Measurements from ENCODE around the gene HOXB3. TPM values are rescaled to one million over a fixed set of nuclear protein-coding genes. Genes with fewer than 3 reads are reported as not detected.

Gene HOXB3
- total and polyA plus RNA-seq, 7 donors = 6.2 to 64.3 (median 25.3) TPM

GRCh38 chr17:48608494-48608834, 18.4 kb upstream of the HOXB3 start:
- intact Hi-C loops (cut with DNase I) = no loop called here
- WGBS, 2 donors = 100% methylated on average over 1 of the region's 1 CpG
- H3K4me1 ChIP-seq = peaks cover 0 to 47% (median 36%) of the 10 kb centered on the region in 4 donors
- H3K4me3 ChIP-seq = no peak overlapping the region
- peaks cover 0 to 34% (median 7%) of the 10 kb centered on the region in 4 donors for H3K36me3 ChIP-seq
- TF ChIP-seq EP300 (IDR thresholded peaks at IDR 0.05) (no peak), POLR2AphosphoS5 (IDR thresholded peaks at IDR 0.05) (no peak), POLR2A (IDR thresholded peaks at IDR 0.05) (no peak)
- TF ChIP-seq, protein P1, sequence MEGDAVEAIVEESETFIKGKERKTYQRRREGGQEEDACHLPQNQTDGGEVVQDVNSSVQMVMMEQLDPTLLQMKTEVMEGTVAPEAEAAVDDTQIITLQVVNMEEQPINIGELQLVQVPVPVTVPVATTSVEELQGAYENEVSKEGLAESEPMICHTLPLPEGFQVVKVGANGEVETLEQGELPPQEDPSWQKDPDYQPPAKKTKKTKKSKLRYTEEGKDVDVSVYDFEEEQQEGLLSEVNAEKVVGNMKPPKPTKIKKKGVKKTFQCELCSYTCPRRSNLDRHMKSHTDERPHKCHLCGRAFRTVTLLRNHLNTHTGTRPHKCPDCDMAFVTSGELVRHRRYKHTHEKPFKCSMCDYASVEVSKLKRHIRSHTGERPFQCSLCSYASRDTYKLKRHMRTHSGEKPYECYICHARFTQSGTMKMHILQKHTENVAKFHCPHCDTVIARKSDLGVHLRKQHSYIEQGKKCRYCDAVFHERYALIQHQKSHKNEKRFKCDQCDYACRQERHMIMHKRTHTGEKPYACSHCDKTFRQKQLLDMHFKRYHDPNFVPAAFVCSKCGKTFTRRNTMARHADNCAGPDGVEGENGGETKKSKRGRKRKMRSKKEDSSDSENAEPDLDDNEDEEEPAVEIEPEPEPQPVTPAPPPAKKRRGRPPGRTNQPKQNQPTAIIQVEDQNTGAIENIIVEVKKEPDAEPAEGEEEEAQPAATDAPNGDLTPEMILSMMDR (IDR thresholded peaks at IDR 0.05) = no peak
- H3K27me3 ChIP-seq = peaks cover 21 to 50% (median 23%) of the 10 kb centered on the region in 3 donors
- DNase-seq = no peak
- no peaks in the 10 kb centered on the region for H3K9me3 ChIP-seq
- no peak overlapping the region for H3K27ac ChIP-seq

DNA sequence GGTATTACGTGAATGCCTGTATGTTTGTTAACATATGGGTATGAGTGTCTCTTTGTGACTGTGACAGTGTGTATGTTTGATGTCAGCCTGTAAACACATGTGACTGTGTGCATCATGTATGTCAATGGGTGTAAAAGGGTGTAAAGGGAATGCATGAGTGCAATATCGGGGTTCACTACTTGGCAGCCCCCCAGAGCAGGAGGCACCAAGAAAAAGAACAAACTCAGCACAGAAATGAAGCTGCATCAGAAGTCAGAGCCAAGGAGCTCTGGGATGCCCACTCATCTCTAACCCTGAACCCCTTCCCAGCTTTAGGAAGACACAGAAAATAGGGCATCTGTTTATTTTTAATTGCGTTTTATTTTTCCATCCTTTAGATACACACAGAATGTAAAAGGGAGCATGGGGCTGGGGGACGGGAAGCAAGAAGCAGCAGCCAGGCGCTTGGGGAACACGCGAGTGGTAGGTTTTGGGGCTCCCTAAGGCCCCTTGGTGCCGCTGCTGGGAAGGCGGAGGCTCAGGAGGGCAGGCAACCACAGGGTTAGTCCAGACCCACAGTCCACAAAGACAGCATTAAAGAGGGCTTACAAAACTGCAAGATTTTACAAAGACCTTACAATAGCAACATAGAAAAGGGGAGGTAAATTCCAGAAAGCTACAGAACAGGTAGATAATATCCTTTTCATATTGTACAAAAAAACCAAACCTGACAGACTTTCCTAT, 17.0 kb upstream of the HOXB3 start:
- DNase-seq = no peak
- Histone ChIP-seq H3K4me3 (no peak overlapping the region), H3K9me3 (no peaks in the 10 kb centered on the region), H3K27ac (no peak overlapping the region), H3K4me1 (peaks cover 0 to 47% (median 31%) of the 10 kb centered on the region in 4 donors), H3K36me3 (peaks cover 0 to 34% (median 7%) of the 10 kb centered on the region in 4 donors), H3K27me3 (peaks cover 7 to 36% (median 10%) of the 10 kb centered on the region in 3 donors)
- 94 to 96% methylated on average over 9 of the region's 9 CpGs for WGBS, 2 donors
- intact Hi-C loops (cut with DNase I) = no loop called here
- TF ChIP-seq EP300 (IDR thresholded peaks at IDR 0.05) (no peak), POLR2A (IDR thresholded peaks at IDR 0.05) (no peak), POLR2AphosphoS5 (IDR thresholded peaks at IDR 0.05) (no peak)
- TF ChIP-seq, protein P1 (IDR thresholded peaks at IDR 0.05) = no peak

- DNase-seq = no peak
- TF ChIP-seq, protein P1 (IDR thresholded peaks at IDR 0.05) = no peak
- TF ChIP-seq EP300 (IDR thresholded peaks at IDR 0.05) = no peak
- TF ChIP-seq POLR2A (IDR thresholded peaks at IDR 0.05) = no peak
- Histone ChIP-seq H3K9me3 (no peaks in the 10 kb centered on the region), H3K4me3 (no peak overlapping the region), H3K27me3 (peaks cover 0 to 28% (median 4%) of the 10 kb centered on the region in 3 donors), H3K36me3 (peaks cover 0 to 34% (median 7%) of the 10 kb centered on the region in 4 donors), H3K4me1 (peaks cover 0 to 47% (median 31%) of the 10 kb centered on the region in 4 donors), H3K27ac (no peak overlapping the region)
- 90 to 94% methylated on average over 41 of the region's 41 CpGs for WGBS, 2 donors
- intact Hi-C loops (cut with DNase I) = no loop called here
These were observed 16.2 kb upstream of the HOXB3 start for GRCh38 chr17:48605991-48606891.

DNA sequence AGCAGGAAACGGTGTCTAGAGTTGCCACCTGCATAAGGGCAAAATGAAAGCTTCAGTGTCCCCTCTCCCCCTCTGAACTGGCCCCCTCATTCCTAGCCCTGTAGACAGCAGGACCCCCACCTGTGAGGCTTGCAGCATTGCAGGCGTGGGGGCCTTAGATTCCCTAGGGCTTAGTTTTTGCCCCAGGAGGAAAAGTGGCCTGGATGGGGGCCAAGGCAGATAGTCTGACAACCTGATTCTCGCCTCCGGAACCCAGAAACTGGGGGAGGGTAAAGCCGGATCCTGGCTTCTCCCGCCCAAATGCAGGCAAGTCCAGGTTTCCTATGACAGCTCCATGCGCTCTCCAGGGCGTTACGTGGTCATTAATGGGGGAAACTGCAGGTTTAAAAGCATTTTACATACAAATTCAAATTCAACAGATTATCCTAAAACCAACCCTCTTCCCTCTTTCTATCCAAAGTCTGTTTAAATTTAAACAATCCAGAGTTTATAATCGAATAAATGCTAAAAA, 15.4 kb upstream of the HOXB3 start:
- WGBS, 2 donors = 78 to 81% methylated on average over 10 of the region's 10 CpGs
- peak overlapping the region in 3 of 4 donors; percentile 62 to 99 (median 67) for H3K27ac ChIP-seq
- H3K27me3 ChIP-seq = peaks cover 0 to 20% (median 4%) of the 10 kb centered on the region in 3 donors
- H3K4me1 ChIP-seq = peaks cover 0 to 47% (median 34%) of the 10 kb centered on the region in 4 donors
- no peak for DNase-seq
- intact Hi-C loops (cut with DNase I) = no loop called here
- no peak for TF ChIP-seq POLR2A (IDR thresholded peaks at IDR 0.05)
- TF ChIP-seq, protein P1 (IDR thresholded peaks at IDR 0.05) = no peak
- TF ChIP-seq EP300 (IDR thresholded peaks at IDR 0.05) = no peak
- TF ChIP-seq POLR2AphosphoS5 (IDR thresholded peaks at IDR 0.05) = no peak
- H3K36me3 ChIP-seq = peaks cover 0 to 34% (median 7%) of the 10 kb centered on the region in 4 donors
- H3K9me3 ChIP-seq = no peaks in the 10 kb centered on the region
- peak overlapping the region in 3 of 4 donors; percentile 33 to 43 (median 42) for H3K4me3 ChIP-seq

Data from sigmoid colon (tissue), 7 donors.